ENCODE data around the gene SCGB1C1. TPM values are rescaled to one million over a fixed set of nuclear protein-coding genes. Genes with fewer than 3 reads are reported as not detected.

SCGB1C1 gene
- total and polyA plus RNA-seq, 8 donors: 0.41 to 1.1 (median 0.67) TPM; not detected in 4

- Histone ChIP-seq H3K27ac (peak overlapping the region; percentile 96 to 98 (median 97)), H3K27me3 (no peaks in the 10 kb centered on the region), H3K4me1 (peaks cover 10 to 29% (median 24%) of the 10 kb centered on the region in 3 donors), H3K36me3 (peaks cover 0 to 32% (median 32%) of the 10 kb centered on the region in 3 donors), H3K9me3 (no peaks in the 10 kb centered on the region), H3K4me3 (peak overlapping the region; percentile 86 to 100 (median 96))
- DNase-seq (peak; percentile 73 to 92 (median 80)), ATAC-seq (peak; percentile 70 to 84 (median 78)), FAIRE-seq (no peak)
- 0% methylated on average over 57 of the region's 57 CpGs for WGBS, 2 donors
- TF ChIP-seq, protein P1, sequence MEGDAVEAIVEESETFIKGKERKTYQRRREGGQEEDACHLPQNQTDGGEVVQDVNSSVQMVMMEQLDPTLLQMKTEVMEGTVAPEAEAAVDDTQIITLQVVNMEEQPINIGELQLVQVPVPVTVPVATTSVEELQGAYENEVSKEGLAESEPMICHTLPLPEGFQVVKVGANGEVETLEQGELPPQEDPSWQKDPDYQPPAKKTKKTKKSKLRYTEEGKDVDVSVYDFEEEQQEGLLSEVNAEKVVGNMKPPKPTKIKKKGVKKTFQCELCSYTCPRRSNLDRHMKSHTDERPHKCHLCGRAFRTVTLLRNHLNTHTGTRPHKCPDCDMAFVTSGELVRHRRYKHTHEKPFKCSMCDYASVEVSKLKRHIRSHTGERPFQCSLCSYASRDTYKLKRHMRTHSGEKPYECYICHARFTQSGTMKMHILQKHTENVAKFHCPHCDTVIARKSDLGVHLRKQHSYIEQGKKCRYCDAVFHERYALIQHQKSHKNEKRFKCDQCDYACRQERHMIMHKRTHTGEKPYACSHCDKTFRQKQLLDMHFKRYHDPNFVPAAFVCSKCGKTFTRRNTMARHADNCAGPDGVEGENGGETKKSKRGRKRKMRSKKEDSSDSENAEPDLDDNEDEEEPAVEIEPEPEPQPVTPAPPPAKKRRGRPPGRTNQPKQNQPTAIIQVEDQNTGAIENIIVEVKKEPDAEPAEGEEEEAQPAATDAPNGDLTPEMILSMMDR (IDR thresholded peaks at IDR 0.05): no peak
- intact Hi-C loops (cut with DNase I): no loop called here
These were observed 15.5 kb downstream of the SCGB1C1 start for GRCh38 chr11:208181-208916.

- H3K4me3 ChIP-seq: peak overlapping the region; percentile 86 to 100 (median 96)
- FAIRE-seq (no peak), ATAC-seq (peak in 2 of 4 donors; percentile 0), DNase-seq (peak in 2 of 6 donors; percentile 67 to 82)
- H3K36me3 ChIP-seq: peaks cover 0 to 38% (median 34%) of the 10 kb centered on the region in 3 donors
- H3K27ac ChIP-seq: peak overlapping the region; percentile 96 to 98 (median 97)
- no peaks in the 10 kb centered on the region for H3K9me3 ChIP-seq
- TF ChIP-seq, protein P1 (IDR thresholded peaks at IDR 0.05): no peak
- intact Hi-C loops (cut with DNase I): no loop called here
- peaks cover 10 to 29% (median 24%) of the 10 kb centered on the region in 3 donors for H3K4me1 ChIP-seq
- no peaks in the 10 kb centered on the region for H3K27me3 ChIP-seq
- WGBS, 2 donors: 0 to 1% methylated on average over 26 of the region's 26 CpGs
These were observed 16.0 kb downstream of the SCGB1C1 start for GRCh38 chr11:208917-209260.

GRCh38 chr11:209275-210121 lies 16.6 kb downstream of the SCGB1C1 start:
- FAIRE-seq (no peak), DNase-seq (peak in 3 of 6 donors; percentile 48 to 81 (median 49)), ATAC-seq (no peak)
- Histone ChIP-seq H3K36me3 (peaks cover 0 to 38% (median 32%) of the 10 kb centered on the region in 3 donors), H3K4me1 (peaks cover 10 to 29% (median 24%) of the 10 kb centered on the region in 3 donors), H3K27ac (peak overlapping the region in 1 of 4 donors; percentile 98), H3K27me3 (no peaks in the 10 kb centered on the region), H3K4me3 (peak overlapping the region; percentile 86 to 100 (median 96)), H3K9me3 (no peaks in the 10 kb centered on the region)
- TF ChIP-seq, protein P1 (IDR thresholded peaks at IDR 0.05): no peak
- WGBS, 2 donors: 41 to 50% methylated on average over 29 of the region's 29 CpGs
- intact Hi-C loops (cut with DNase I): no loop called here

GRCh38 chr11:210122-210802 lies 17.4 kb downstream of the SCGB1C1 start:
- H3K4me1 ChIP-seq: peaks cover 10 to 23% (median 21%) of the 10 kb centered on the region in 3 donors
- TF ChIP-seq, protein P1 (IDR thresholded peaks at IDR 0.05): no peak
- FAIRE-seq (no peak), ATAC-seq (no peak), DNase-seq (peak in 2 of 6 donors; percentile 16 to 21)
- H3K27me3 ChIP-seq: no peaks in the 10 kb centered on the region
- no peaks in the 10 kb centered on the region for H3K9me3 ChIP-seq
- H3K4me3 ChIP-seq: peak overlapping the region in 2 of 4 donors; percentile 94 to 99
- peaks cover 0 to 43% (median 33%) of the 10 kb centered on the region in 3 donors for H3K36me3 ChIP-seq
- H3K27ac ChIP-seq: no peak overlapping the region
- WGBS, 2 donors: 82 to 90% methylated on average over 9 of the region's 9 CpGs
- intact Hi-C loops (cut with DNase I): no loop called here

Measured in pancreas (tissue), 10 donors.